Mucosa of descending colon (tissue), 3 donors: ENCODE results near the gene OR1A1. TPM values are rescaled to one million over a fixed set of nuclear protein-coding genes. Genes with fewer than 3 reads are reported as not detected.

Experiments used
- ATAC-seq: fragments of 200-7000 bp; cut with Tn5 transposase; one replicate; pipeline ENCODE4 v1.9.1; 2020; ENCODE audit warnings: mild to moderate bottlenecking, moderate library complexity
- DNase-seq, 3 donors: peaks; one replicate each; pipeline ENCODE4 v3.0.0-alpha.2; 2020
- H3K36me3 ChIP-seq: fragments of 200-600 bp; one replicate; pipeline ENCODE4 v1.8.0; 2021; ENCODE audit warnings: low read depth, mild to moderate bottlenecking
- H3K4me1 ChIP-seq: fragments of 200-600 bp; one replicate; pipeline ENCODE4 v1.8.0; 2021; ENCODE audit warnings: low read depth, mild to moderate bottlenecking
- H3K4me3 ChIP-seq: fragments of 200-600 bp; one replicate; pipeline ENCODE4 v1.8.0; 2021; ENCODE audit warnings: mild to moderate bottlenecking
- H3K9me3 ChIP-seq: fragments of 200-600 bp; one replicate; pipeline ENCODE4 v1.8.0; 2021; ENCODE audit warnings: mild to moderate bottlenecking
- intact Hi-C, 2 donors: fragments of 100-400 bp; cut with DNase I in 1 of 2; cut with micrococcal nuclease in 1 of 2; formaldehyde crosslinking; loops; one replicate each; pipeline versions ENCODE4 v1.11.0 to v1.11.1; 2022; cut with DNase I, micrococcal nuclease
- long read RNA-seq, 2 donors: library from polyadenylated mRNA; unstranded; transcript quantifications; one replicate each; pipeline ENCODE4 v2.0.0, GENCODE V29; 2019 to 2021
- total RNA-seq, 3 donors: library from RNA; stranded (reverse); fragmentation: NEBNext Ultra II Directional in 2 of 3; extraction: Animal tissue kit (Norgen Biotek cat#: 25700) in 2 of 3; gene quantifications; one replicate each; pipeline versions ENCODE4 v1.2.1 to v1.2.4, GENCODE V29; 2021 to 2023
- TF ChIP-seq, protein P1 (sequence below): fragments of 200-600 bp; IDR thresholded peaks from one replicate; pipeline ENCODE4 v1.8.0; 2022; ENCODE audit warnings: antibody characterized with exemption, mild to moderate bottlenecking
- donor health status: DM: no; HTN: no; CAD: no; lungs with moderate emphysema.
- donor health status: DM: no; HTN: no; CAD: no.
- donor health status: DM: no; HTN: yes; CAD: no.

Gene OR1A1, protein sequence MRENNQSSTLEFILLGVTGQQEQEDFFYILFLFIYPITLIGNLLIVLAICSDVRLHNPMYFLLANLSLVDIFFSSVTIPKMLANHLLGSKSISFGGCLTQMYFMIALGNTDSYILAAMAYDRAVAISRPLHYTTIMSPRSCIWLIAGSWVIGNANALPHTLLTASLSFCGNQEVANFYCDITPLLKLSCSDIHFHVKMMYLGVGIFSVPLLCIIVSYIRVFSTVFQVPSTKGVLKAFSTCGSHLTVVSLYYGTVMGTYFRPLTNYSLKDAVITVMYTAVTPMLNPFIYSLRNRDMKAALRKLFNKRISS
- not detected for total RNA-seq
- long read RNA-seq, donor 1, result 0 reads
- long read RNA-seq, donor 2, result 0 reads

DNA sequence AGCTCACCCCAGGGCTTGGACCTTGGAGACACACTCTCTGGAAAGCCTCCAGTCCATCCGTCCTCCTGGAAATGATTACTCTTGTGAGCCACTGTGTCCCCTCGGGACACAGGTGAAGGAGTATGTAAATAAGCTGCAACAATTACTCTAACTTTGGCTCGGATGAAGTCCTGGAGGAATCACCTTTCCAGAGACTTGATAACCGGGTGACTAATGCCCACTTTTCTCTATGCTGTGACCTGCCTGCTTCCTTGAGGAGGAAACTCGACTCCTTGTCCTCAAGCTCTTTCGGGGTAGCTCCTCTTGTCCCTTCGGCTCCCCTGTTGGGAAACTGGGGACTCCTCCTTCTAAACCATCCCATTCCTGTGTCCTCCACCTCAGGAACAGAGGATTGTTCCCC lies at the start of gene OR1A1:
TSS of gene OR1A1 (plus strand) at position 301 of the 400 bp plus-strand sequence. CDS start 7,954 bp downstream, outside the sequence.
- Histone ChIP-seq H3K36me3 (no peaks in the 10 kb centered on the region), H3K4me3 (no peak within 1 kb of the TSS), H3K4me1 (no peaks in the 10 kb centered on the region), H3K9me3 (peaks cover 2% of the 10 kb centered on the region)
- ATAC-seq (no peak), DNase-seq (no peak)
- intact Hi-C loops, result no loop called here
- TF ChIP-seq, protein P1, sequence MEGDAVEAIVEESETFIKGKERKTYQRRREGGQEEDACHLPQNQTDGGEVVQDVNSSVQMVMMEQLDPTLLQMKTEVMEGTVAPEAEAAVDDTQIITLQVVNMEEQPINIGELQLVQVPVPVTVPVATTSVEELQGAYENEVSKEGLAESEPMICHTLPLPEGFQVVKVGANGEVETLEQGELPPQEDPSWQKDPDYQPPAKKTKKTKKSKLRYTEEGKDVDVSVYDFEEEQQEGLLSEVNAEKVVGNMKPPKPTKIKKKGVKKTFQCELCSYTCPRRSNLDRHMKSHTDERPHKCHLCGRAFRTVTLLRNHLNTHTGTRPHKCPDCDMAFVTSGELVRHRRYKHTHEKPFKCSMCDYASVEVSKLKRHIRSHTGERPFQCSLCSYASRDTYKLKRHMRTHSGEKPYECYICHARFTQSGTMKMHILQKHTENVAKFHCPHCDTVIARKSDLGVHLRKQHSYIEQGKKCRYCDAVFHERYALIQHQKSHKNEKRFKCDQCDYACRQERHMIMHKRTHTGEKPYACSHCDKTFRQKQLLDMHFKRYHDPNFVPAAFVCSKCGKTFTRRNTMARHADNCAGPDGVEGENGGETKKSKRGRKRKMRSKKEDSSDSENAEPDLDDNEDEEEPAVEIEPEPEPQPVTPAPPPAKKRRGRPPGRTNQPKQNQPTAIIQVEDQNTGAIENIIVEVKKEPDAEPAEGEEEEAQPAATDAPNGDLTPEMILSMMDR, result no peak

DNA sequence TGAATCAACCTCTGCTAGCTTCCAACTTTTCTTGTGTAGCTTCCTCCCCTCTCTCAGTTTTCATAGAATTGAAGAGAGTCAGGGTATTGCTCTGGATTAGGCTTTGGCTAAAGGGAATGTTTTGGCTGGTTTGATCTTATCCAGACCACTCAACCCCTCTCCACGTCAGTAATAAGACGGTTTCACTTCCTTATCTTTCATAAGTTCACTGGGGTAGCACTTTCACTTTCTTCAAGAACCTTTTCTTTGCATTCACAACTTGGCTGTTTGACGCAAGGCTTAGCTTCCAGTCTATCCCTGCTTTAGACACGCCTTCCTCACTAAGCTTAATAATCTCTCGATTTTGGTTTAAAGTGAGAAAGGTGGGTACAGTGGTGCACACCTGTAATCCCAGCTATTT lies 39.9 kb upstream of the OR1A1 start:
- DNase-seq (no peak), ATAC-seq (no peak)
- TF ChIP-seq, protein P1, result no peak
- no peak overlapping the region for H3K4me3 ChIP-seq
- H3K4me1 ChIP-seq, result no peaks in the 10 kb centered on the region
- intact Hi-C loops, result no loop called here
- H3K9me3 ChIP-seq, result peaks cover 5% of the 10 kb centered on the region
- H3K36me3 ChIP-seq, result no peaks in the 10 kb centered on the region

DNA sequence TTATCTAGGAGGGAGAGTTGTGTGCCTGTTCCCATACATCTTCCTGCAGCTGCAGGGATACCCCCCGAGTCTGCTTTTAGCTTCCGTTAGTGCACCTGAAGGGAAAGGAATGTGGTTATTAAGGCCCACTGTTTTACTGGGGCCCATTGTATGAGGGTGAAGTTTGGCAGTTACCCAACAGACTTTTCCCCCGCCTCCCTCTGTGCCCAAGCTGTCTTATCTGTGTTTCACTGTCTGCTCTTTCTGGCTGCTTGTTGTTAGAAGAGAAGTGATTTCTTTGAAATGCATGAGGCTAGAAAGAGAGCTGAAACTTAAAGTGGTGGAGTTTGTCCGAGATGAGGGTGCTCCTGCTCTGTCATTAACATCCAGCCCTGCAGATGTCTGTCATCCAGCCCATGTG lies 17.5 kb upstream of the OR1A1 start:
- Histone ChIP-seq H3K4me1 (no peaks in the 10 kb centered on the region), H3K9me3 (no peaks in the 10 kb centered on the region), H3K36me3 (no peaks in the 10 kb centered on the region), H3K4me3 (no peak overlapping the region)
- intact Hi-C loops, result no loop called here
- TF ChIP-seq, protein P1, result no peak
- no peak for DNase-seq
- ATAC-seq, result no peak

DNA sequence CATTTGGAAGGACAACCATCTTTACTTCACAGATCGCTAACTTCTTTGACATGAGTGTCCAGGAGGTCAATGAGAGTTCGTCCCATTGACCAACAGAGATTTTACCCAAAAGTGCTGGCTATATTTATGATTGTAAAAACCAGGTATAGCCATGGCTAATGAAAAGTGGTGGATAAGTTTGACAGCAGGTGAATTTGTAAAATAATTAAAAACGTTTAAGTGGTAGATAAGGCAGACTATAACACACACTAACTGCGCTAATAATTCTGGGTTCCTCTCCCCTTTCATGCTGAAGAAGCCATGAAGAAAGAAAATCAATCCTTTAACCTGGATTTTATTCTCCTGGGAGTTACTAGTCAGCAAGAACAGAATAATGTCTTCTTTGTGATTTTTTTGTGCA lies 10.2 kb upstream of the OR1A1 start, which contains the start of gene OR1A2:
TSS of gene OR1A2 (plus strand) at position 301 of the 400 bp plus-strand sequence. CDS start at position 301, 0 bp downstream.
- Histone ChIP-seq H3K4me1 (no peaks in the 10 kb centered on the region), H3K9me3 (peaks cover 14% of the 10 kb centered on the region), H3K36me3 (no peaks in the 10 kb centered on the region), H3K4me3 (no peak within 1 kb of the TSS)
- intact Hi-C loops, result no loop called here
- DNase-seq (no peak), ATAC-seq (no peak)
- TF ChIP-seq, protein P1, result no peak

DNA sequence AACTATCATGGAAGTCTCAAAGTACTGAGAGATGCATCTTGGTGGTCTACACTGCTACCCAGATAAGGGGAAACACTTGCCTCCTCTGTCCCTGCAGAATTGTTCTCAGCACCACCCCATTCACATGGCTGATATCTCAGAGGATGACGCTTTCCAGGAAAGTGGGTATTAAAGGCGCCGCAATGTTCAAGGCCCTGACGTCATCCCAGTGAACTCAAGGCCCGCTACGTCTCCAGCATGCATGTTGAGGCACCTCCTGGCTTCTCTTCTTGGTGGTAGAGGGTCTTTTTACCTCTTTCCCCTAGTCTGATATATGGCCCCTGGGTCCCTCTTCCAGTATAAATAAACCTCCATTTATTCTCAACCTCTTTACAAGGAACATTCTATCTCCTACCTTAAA lies 1.0 kb downstream of the OR1A1 start:
- intact Hi-C loops, result no loop called here
- H3K4me3 ChIP-seq, result no peak overlapping the region
- H3K9me3 ChIP-seq, result no peaks in the 10 kb centered on the region
- no peak for DNase-seq
- H3K4me1 ChIP-seq, result no peaks in the 10 kb centered on the region
- ATAC-seq, result no peak
- H3K36me3 ChIP-seq, result no peaks in the 10 kb centered on the region
- TF ChIP-seq, protein P1, result no peak
